ENCODE data around the gene CDK5RAP2.
"Not testable (repeated sequence)": the region's sequence is repeated elsewhere in the genome, so short reads cannot be mapped to it uniquely, and the experiment has no call there.

Gene CDK5RAP2

DNA sequence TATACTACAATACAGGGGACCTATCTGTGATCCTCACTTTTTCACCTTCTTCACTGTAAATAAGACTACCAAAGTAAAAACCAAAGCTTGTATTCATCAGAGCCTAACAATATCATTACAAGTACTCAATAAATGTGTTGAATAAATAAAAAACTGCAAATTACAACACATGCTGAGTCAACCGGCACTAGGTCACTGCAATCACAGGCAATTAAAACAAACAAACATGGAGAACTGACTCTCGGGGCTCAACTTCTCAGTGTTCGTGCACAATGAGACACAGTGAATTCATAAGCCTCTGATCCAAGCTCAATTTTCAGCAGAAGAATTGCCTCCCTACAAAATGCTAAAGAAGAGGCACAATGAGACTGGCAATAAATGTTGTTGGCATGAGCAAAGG lies 69.2 kb downstream of the CDK5RAP2 start:
- no peak for DNase-seq

DNA sequence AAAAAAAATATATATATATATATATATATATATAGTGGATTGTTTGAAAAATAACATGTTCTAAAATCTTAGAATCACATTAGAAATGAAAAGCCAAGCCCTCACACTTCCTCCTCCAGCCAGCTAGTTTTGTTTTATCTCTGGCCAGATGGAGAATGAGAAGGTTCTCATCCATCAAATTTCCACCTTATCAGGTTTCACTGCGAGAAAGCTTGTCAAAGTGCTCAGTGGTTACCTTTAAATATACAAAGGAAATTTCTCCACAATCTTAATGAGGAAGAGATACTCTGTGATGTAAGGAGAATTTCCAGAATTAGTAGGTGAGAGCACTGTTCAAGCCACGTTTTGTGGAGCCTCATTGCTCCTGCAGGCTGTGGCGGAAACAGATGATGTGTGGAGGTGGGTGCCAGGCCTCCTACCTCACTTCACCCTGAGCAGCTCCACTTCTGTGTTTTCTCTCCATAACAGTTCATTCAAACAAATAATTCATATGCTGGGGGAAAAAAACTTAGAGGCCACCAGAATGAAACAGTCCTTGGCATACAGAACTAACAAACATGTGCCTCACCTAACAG lies 71.9 kb downstream of the CDK5RAP2 start:
- peak in 1 of 2 experiments; percentile 11 for DNase-seq

DNA sequence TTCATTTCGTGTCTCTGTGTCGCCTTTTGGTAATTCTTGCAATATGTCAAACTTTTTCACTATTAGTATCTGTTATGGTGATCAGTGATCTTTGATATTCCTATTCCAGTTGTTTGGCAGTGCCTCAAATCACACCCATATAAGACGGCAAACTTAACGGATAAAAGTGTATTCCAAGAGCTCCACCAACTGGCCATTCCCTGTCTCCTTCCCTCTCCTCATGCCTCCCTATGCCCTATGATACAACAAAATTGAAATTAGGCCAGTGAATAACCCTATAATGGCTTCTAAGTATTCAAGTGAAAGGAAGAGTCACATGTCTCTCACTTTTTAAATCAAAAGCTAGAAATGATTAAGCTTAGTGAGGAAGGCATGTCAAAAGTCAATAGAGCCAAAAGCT lies 74.8 kb downstream of the CDK5RAP2 start:
- peak in 1 of 2 experiments; percentile 17 for DNase-seq

DNA sequence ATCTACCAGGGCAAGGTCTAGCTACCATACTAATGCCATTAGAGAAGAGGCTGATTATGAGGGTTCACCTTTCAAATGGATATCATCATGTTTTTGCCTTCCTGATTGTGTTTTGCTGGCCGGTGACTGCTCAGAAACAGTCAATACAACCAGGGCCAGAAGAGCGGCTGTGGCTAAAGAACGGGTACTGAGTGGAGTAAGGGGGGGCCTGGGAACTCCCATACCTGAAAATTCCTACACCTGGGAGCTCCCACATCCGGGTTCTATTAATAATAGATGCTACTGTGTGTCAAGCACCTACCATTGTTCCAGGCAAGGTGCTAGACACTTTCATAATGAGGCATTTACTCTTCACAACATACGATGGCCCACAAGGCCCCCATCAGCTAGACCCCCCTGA lies 79.2 kb downstream of the CDK5RAP2 start:
- no peak for DNase-seq

DNA sequence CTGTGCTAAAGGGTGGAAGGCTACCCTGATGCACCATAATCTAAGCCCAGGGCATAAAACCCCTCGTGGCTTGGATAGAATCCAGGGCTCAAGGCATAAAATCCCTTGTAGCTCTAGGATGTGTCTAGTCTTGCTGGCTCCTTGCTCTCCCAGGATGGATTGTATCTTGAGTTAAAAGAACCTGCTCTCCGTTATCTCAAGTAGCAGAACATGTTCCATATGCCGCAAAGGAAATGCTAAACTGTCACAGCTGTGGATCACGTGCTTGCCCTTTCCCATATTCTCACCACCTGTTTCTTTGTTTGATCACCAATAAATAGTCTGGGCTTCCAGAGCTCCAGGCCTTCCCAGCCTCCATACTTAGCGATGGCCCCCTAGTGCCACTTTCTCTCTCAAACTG lies 82.1 kb downstream of the CDK5RAP2 start:
- DNase-seq, result peak; percentile 66 to 83

DNA sequence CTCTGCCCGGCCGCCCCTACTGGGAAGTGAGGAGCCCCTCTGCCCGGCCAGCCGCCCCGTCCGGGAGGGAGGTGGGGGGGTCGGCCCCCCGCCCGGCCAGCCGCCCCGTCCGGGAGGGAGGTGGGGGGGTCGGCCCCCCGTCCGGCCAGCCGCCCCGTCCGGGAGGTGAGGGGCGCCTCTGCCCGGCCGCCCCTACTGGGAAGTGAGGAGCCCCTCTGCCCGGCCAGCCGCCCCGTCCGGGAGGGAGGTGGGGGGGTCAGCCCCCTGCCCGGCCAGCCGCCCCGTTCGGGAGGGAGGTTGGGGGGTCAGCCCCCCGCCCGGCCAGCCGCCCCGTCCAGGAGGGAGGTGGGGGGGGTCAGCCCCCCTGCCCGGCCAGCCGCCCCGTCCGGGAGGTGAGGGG lies 83.5 kb downstream of the CDK5RAP2 start:
- DNase-seq, result not testable (repeated sequence)

DNA sequence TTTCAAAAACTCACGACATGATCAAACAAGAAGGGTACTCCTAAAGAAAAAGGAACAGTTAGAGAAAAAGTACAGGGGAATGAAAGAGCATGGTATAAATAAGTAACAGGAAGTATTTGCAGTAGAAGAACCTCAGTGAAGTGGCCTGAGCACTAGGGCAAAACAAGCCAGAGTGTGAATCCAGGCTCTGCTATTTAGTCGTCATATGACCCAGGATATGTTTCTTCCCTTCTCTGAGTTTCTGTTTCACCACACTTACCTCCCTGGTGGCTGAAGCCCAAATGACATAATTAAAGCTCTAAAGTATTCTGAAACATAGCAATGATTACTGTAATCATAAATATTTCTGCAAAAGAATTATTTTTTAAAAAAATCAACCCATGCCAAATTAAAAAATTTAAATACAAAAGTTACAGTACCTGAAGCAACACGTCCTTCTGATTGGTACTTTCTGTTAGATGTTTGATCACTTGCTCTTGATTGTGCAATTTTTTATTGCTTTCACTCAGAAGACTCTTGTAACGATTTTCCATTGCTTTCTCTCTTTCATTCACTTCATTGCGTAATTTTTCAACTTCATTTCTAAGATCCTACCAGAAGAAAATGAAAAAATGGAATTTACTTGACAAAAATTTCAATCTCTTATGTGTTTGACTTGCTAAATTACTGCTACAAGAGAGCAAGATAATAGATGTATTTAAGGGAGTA lies 88.9 kb downstream of the CDK5RAP2 start:
- no peak for DNase-seq

DNA sequence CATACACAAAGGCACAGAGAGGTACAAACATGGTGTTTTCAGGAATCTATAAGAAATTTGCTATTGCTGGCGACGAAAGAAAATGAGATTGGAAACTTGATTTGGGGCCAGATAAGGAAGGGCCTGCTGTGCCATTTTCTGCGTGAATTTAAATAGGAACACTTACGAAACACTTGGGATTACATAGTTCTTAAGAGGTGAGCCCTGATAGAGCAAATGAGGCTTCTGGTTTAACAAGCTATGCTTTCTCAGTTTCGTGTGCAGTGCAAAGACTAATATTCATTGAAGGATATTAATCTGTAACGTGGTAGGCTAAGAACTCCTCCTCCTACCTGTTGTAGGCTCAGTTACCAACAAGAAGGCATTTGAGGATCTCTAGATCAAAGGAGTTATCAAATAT lies 93.1 kb downstream of the CDK5RAP2 start:
- no peak for DNase-seq

DNA sequence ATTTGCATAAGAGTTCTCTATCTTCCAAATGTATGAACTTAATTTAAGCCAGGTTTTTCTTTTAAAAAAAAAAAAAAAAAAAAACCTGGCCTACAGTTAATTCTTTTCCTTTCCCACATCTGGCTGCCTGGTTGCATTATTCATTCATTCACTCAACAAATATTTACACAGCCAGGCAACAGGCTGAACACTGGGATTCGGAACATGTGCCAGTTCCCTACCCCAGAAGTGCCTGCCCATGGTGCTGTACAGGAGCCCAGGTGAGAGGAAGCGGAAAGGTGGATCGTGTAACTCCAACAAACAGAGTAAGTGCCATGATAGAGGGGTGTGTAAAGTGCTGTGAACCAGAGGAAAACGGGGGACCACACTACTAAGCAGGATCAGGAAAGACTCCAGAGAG lies 93.6 kb downstream of the CDK5RAP2 start:
- DNase-seq, result no peak

DNA sequence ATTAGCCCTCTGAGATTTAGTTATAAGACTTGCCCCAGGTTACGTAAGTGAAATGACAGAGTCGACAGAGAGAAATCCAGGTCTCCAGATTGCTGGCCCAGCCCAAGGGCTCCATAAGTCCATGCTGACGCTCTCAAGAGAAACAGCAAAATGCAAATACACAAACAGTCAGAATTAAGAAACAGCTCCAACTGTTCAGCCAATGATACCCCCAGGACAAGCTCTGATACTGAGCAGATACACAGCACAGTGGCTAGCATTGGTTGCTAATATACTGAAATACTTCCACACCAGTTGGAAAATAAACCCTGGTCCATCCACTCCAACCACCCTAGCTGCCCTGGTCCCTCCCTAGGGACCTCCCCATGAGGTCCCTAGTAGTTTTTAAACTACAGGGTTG lies 94.2 kb downstream of the CDK5RAP2 start:
- no peak for DNase-seq

DNA sequence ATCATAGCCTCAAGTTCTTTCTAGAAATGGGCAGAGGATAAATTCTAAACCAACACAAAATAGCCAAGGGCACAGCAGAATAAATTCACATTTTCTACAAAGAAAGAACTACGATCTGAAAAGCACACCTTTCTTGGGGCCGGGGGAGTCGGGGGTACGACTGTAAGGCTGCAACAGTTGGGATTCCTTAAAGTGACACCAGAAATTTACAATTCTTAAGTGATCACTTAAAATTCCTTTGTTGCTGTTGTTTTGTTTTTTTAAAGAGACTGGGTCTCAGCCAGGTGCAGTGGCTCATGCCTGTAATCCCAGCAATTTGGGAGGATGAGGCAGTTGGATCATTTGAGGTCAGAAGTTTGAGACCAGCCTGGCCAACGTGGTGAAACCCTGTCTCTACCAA lies 95.8 kb downstream of the CDK5RAP2 start:
- DNase-seq, result no peak

DNA sequence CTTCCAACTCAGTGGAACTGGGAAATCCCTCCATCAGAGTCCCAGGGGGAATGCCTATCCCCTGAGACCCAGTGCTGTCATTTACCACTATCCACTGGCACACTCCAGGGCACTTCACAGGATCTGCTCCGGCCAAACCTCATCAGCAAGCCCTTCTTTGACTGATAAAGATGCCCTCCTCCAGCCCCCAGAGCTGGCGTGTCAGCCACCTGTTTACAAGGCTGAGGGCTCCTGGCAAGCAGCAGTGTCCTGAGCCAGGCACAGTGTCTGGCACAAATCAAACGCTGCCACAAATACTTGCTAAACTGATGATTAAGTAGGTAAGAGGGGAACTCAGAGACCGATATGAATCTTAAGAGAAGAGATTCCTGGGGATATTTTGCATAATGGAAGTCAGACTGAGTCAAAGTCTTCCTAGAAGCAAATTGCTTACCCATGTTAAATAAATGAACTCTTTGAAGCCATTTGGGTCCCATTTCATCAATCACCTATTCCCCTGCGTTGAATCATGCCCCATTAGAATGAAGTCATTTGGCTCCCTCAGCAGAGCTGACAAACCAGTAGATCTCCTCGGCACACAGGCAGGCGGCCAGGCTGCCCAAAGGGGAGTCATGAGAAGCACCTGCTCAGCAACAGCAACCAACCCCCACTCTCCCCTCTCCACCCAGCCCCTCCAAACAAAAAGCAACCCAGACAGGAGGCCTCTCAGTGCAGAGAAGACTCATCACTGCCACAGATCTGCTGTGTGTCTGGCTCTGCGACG lies 97.4 kb downstream of the CDK5RAP2 start:
- DNase-seq, result no peak

DNA sequence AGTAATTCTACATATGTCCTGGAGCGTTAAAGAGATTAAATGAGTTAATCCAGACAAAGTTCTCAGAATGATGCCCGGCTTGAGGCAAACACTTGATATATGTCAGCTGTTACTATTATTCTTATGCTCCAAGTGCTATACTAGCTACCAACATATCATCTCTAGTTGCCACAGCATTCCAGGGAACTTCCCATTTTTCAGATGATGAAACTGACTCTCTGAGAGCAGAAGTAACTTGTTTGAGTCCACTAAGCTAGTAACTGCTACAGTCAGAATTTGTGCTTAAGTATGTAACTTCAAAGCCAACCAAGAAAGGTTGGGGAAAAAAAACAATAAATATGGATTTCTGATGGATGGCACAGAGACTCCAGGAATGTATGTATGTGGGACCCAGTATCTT lies 98.1 kb downstream of the CDK5RAP2 start:
- DNase-seq, result peak; percentile 39 to 71

DNA sequence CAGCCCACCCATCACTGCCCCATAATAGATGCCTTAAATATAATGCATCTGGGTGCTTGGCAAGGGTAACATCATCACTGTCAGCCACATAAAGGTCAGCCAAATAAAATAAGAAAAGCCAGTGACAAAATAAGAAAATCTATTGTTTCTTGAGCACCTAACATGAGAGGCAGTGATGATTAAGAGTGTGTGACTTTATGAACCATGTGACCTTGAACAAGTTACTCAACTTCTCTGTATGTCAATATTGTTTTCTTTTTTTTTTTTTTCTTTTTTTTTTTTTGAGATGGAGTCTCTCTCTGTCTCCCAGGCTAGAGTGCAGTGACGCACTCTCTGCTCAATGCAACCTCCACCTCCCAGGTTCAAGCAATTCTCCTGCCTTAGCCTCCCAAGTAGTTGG lies 98.7 kb downstream of the CDK5RAP2 start:
- DNase-seq, result no peak

DNA sequence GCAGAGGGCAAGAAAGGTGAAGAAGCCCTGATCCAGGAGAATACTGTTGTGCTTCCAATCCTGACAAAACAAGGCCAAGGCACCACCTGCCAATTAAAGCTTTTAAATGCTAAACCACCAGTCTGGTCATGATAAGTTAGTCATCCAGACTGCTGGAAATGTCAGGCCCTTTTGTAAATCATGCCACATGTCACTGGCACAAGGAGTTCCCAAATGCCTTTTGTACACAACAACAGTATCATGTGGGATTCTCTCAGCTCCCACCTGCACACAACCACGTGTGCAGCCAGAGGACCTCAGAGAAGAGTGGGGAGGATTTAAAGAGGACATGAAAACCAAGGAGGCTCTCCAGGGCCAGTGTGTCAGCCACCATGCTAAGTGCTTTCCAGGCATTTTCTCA lies 99.3 kb downstream of the CDK5RAP2 start:
- DNase-seq, result peak; percentile 37 to 70

DNA sequence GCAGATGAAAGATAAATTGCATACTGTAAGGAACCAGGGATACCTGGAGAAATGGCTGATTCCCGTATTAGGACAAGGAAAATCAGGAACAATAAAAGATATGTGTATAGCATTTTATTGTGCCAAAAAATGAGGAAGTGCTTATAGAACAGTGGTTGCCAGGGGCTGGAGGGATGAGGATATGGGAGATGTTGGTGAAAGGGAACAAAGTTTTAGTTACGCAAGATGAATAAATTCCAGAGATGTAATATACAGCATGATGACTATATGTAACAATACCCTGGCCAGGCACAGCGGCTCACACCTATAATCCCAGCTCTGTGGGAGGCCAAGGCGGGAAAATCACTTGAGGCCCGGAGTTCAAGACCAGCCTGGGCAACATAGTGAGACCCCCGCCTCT lies 101.8 kb downstream of the CDK5RAP2 start:
- DNase-seq, result no peak

DNA sequence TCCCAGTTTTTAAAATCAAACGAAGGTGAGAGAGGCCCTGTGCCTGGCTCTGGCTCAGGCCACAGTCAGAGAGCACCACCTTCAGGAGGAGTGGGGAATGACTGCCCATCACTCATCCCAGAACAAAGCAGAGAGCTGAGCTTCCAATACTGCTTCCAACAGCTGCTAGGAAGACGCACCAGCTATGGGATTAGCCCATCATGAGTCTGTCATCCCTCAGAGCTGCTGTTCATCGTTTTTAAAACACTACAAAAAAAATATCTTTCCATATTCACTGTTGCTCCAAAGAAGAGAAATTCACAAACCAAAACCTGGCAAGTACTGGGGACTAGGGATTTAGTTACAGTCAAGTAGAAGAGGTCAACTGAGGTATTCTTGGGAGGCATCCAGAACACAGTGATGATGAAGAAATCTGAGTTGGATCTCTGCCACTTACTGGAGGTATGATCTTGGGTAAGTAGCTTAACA lies 102.4 kb downstream of the CDK5RAP2 start:
- peak; percentile 59 to 88 for DNase-seq

DNA sequence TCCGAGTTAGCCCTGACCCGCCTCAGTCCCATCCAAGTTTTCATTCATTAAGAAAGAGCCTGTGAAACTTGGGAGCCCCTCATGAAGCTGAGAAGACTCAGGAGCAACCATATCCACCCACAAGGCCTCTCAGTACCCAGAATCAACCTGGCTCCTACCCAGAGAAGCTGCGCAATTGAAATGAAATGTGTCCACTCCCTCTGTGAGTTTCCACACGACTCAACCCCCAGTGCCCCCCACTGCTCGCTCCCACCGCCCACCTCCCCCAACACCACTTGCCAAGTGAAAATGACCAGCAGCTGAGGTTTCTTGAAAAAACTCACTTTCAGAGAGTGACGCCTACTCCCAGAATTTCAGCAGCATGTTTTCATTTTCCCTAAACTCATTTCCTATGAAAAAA lies 104.6 kb downstream of the CDK5RAP2 start:
- no peak for DNase-seq

DNA sequence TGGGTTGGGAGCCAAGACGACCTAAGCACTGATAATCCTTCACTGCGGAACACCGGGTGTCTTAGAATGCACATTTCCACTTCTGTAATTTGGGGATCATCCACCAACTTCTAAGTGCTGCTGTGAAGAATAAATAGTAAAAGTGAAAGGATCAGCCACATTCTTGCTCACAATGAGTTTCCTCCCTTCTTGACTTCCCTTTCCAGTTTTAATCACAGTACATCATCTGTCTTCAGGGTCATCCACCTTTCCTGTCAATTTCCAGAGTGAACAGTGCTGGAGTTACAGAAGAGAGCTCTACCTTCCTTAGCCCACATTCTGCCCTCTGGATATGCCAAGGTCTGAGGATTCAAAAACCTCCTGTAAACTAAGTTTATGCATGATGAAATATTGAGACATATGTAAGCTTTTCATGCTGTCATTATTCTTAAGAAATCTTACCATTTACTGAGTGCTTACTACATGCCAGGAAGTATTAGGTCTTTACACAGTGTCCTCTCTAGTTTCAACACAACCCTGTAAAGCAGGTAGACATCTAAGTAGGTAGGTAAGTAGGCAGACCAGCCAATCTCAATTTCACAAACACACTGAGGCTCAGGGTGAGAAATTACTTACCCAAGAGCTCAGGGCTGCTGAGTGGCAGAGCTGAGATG lies 105.2 kb downstream of the CDK5RAP2 start:
- no peak for DNase-seq

DNA sequence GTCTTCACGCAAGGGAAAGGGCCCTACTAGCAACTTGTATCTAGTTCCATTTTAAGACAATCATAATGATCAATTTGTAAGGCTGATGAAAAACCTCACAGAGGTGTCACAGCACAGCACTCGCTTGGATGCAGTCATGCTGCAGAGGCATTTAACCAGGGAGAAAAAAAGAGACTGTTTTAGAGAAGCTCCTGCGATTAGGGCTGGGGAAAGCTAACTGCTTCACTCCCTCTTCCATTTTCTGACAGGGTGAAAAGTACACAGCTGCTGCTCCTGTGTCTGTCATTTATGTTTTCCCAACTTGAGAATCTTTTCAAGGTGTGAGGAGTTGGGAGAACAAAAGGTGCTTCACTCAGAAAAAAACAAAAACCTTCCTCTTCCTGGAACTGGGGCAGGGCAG lies 106.4 kb downstream of the CDK5RAP2 start:
- DNase-seq, result no peak

DNA sequence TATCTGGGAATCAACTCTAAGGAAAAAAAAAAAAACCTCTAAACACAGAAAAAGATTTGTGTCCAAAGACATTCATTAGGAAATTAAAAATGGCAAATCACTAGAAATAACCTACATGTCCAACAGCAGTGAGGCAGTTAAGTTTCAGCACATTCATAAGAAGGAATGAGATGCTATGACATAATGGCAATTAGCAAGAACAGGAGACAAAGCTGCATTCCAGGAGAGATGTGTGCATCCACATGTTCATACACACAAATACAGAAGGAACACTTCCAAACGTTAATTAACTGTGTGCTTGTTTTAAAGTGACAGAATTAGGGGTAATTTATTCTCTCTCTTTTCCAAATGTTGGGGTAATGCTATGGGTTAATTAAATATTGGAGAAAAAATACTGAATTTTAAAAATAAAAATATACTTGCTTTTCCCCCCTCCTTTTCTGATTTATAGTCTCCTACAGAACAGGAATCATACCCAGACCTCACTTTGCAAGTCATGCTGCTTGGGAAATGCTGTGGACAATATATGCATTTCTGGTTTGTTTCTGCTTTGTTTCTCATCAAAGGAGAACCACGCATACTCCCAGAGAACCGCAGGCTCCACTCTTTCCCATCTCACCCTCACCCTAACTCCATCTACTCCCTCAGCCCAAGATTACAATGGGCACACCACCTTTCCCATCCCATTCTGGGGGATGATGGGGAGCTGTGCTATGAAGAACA lies 114.1 kb downstream of the CDK5RAP2 start:
- no peak for DNase-seq

DNA sequence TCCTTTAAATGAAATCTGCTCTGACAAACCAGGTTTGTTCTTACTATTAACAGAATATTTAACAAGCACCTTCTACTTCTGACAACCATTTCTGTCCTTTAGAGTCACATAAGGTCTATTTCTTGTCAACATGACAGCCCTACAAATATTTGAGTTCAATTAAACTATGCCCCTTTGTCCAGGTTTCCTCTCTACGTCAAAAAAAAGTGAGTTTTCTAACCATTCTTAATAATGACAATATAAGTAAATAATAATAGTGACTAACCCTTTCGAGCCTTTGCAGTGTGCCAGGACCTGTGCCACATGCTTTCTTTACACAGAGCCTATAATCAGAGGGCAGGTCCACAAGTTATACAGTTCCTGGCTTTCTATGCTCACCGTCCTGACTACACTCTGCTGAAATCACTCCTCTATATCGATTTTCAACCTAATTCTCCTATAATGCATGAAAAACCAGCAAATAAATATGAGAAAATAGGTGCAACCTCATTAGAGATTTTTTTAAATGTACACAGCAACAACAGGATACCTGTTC lies 115.0 kb downstream of the CDK5RAP2 start:
- no peak for DNase-seq

Data from NCI-H524 (cell line).